Gastrocnemius medialis (tissue), 4 donors: ENCODE data around the gene CLEC10A.
"Not testable (repeated sequence)": the region's sequence is repeated elsewhere in the genome, so short reads cannot be mapped to it uniquely, and the experiment has no call there.

ENCODE experiments used
- POLR2A ChIP-seq, 2 donors: fragments of 450-650 bp; IDR thresholded peaks; one replicate each; pipeline ENCODE4 v1.6.1; 2017; ENCODE audit warnings: antibody characterized with exemption in 2 of 2, mild to moderate bottlenecking in 2 of 2, moderate library complexity in 2 of 2
- TF ChIP-seq, protein P1 (sequence below), 5 experiments: fragments of 450-650 bp in 3 of 5; fragments of 200-600 bp in 2 of 5; sonication (generic) in 2 of 5; IDR thresholded peaks in 4 of 5; conservative IDR thresholded peaks in 1 of 5; 1 replicate in 4 of 5; 2 replicates in 1 of 5; pipeline ENCODE4 v1.5.1; 2016 to 2019; ENCODE audit warnings: antibody characterized with exemption in 5 of 5, mild to moderate bottlenecking in 3 of 5, moderate library complexity in 3 of 5

DNA sequence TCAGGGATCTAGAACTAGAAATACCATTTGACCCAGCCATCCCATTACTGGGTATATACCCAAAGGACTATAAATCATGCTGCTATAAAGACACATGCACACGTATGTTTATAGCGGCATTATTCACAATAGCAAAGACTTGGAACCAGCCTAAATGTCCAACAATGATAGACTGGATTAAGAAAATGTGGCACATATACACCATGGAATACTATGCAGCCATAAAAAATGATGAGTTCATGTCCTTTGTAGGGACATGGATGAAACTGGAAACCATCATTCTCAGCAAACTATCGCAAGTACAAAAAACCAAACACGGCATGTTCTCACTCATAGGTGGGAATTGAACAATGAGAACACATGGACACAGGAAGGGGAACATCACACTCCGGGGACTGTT, 47.5 kb upstream of the CLEC10A start:
- not testable (repeated sequence) for TF ChIP-seq POLR2A (IDR thresholded peaks at IDR 0.05)
- TF ChIP-seq, protein P1, sequence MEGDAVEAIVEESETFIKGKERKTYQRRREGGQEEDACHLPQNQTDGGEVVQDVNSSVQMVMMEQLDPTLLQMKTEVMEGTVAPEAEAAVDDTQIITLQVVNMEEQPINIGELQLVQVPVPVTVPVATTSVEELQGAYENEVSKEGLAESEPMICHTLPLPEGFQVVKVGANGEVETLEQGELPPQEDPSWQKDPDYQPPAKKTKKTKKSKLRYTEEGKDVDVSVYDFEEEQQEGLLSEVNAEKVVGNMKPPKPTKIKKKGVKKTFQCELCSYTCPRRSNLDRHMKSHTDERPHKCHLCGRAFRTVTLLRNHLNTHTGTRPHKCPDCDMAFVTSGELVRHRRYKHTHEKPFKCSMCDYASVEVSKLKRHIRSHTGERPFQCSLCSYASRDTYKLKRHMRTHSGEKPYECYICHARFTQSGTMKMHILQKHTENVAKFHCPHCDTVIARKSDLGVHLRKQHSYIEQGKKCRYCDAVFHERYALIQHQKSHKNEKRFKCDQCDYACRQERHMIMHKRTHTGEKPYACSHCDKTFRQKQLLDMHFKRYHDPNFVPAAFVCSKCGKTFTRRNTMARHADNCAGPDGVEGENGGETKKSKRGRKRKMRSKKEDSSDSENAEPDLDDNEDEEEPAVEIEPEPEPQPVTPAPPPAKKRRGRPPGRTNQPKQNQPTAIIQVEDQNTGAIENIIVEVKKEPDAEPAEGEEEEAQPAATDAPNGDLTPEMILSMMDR (IDR thresholded peaks at IDR 0.05 in 4 of 5, conservative IDR thresholded peaks at IDR 0.05 in 1 of 5): not testable (repeated sequence)
